ENCODE results near the gene TOMM34. TPM values are rescaled to one million over a fixed set of nuclear protein-coding genes. Genes with fewer than 3 reads are reported as not detected.
A peak's percentile ranks its signal among the peaks of the same experiment; 100 is the strongest.

TOMM34 gene
- total RNA-seq (1 to 10 TPM; 4.4 to 5.6 TPM), polyA plus RNA-seq (10 to 100 TPM in 1 of 2 donors, 1 to 10 TPM in 1; 10.0 to 12.1 TPM)

- TF ChIP-seq REST (IDR thresholded peaks at IDR 0.05) (peak; percentile 56), HNF4A (conservative IDR thresholded peaks at IDR 0.05) (peak; percentile 28 to 35), ZBTB33 (IDR thresholded peaks at IDR 0.05) (no peak), MAX (IDR thresholded peaks at IDR 0.05) (peak; percentile 98), GABPA (IDR thresholded peaks at IDR 0.05 in 1 of 2, conservative IDR thresholded peaks at IDR 0.05 in 1 of 2) (peak in 1 of 2 donors; percentile 74), RXRA (IDR thresholded peaks at IDR 0.05) (peak in 1 of 2 donors; percentile 15), CTCF (IDR thresholded peaks at IDR 0.05; ENCODE audit: low read depth, low read length, missing input control) (no peak), ATF3 (IDR thresholded peaks at IDR 0.05) (no peak), RAD21 (IDR thresholded peaks at IDR 0.05) (peak in 1 of 2 donors; percentile 56), HNF4G (IDR thresholded peaks at IDR 0.05) (no peak), SP1 (IDR thresholded peaks at IDR 0.05) (peak; percentile 54), JUND (IDR thresholded peaks at IDR 0.05) (no peak), YY1 (IDR thresholded peaks at IDR 0.05) (peak; percentile 72), NR2F2 (IDR thresholded peaks at IDR 0.05) (no peak), TAF1 (conservative IDR thresholded peaks at IDR 0.05) (peak; percentile 34), FOXA1 (IDR thresholded peaks at IDR 0.05) (no peak), EGR1 (IDR thresholded peaks at IDR 0.05; ENCODE audit: low read depth in 2 of 2) (peak in 1 of 2 donors; percentile 38)
- Histone ChIP-seq H3K9ac (ENCODE audit: low read depth in 1 of 2, low read length in 2 of 2) (peak within 1 kb of the TSS; percentile 35 to 45), H3K4me1 (ENCODE audit: control insufficient read depth in 4 of 4, insufficient read depth in 4 of 4, low read length in 3 of 4) (peaks cover 0 to 15% (median 12%) of the 10 kb centered on the region in 4 donors)
These were observed at the start of gene TOMM34 for GRCh38 chr20:44960103-44960852. TSS of gene TOMM34 (minus strand) at chr20:44960397. CDS start at chr20:44960333, 64 bp downstream.

More at GRCh38 chr20:44960103-44960852, at the start of gene TOMM34:
- H3K27ac ChIP-seq (ENCODE audit: low read depth in 1 of 2, low read length in 2 of 2) = peak within 1 kb of the TSS; percentile 41 to 73
- WGBS = under 1% methylated on average over 60 of the region's 60 CpGs
- no peaks in the 10 kb centered on the region for H3K9me3 ChIP-seq (ENCODE audit: control insufficient read depth in 4 of 4, low read length in 3 of 4)
- no peaks in the 10 kb centered on the region for H3K27me3 ChIP-seq (ENCODE audit: control insufficient read depth in 4 of 4, insufficient read depth in 4 of 4, low read length in 3 of 4)
- peak; percentile 95 for DNase-seq (ENCODE audit: low spot score)
- H3K36me3 ChIP-seq (ENCODE audit: control insufficient read depth in 4 of 4, insufficient read depth in 3 of 4, low read depth in 1 of 4, low read length in 3 of 4) = peaks cover 0 to 12% (median 6%) of the 10 kb centered on the region in 4 donors
- peak within 1 kb of the TSS; percentile 68 to 89 (median 73) for H3K4me3 ChIP-seq (ENCODE audit: low read depth in 1 of 3, low read length in 3 of 3)
